Immature natural killer cell (primary cell): ENCODE measurements around the gene GZMH. TPM values are rescaled to one million over a fixed set of nuclear protein-coding genes. Genes with fewer than 3 reads are reported as not detected.

Experiments
- DNase-seq, 3 donors: peaks; one replicate each; pipeline ENCODE4 v3.0.0; 2022; ENCODE audit warnings: mixed read lengths in 1 of 3
- H3K27ac Mint-ChIP-seq, 6 donors: one replicate each; pipeline ENCODE4 v1.8.0; 2020; ENCODE audit warnings: mixed read lengths in 6 of 6, mild to moderate bottlenecking in 5 of 6, inconsistent platforms in 4 of 6, moderate library complexity in 3 of 6
- H3K27me3 Mint-ChIP-seq, 3 donors: one replicate each; pipeline ENCODE4 v1.8.0; 2020 to 2021; ENCODE audit warnings: low read depth in 3 of 3, mild to moderate bottlenecking in 3 of 3, mixed read lengths in 3 of 3, moderate library complexity in 3 of 3, inconsistent platforms in 1 of 3
- H3K36me3 Mint-ChIP-seq, 3 donors: one replicate each; pipeline ENCODE4 v1.8.0; 2020; ENCODE audit warnings: mixed read lengths in 3 of 3, inconsistent platforms in 2 of 3, mild to moderate bottlenecking in 2 of 3
- H3K4me1 Mint-ChIP-seq, 2 donors: one replicate each; pipeline ENCODE4 v1.8.0; 2020; ENCODE audit warnings: inconsistent platforms in 2 of 2, mild to moderate bottlenecking in 2 of 2, mixed read lengths in 2 of 2, moderate library complexity in 1 of 2
- H3K4me3 Mint-ChIP-seq, 5 donors: one replicate each; pipeline ENCODE4 v1.8.0; 2020; ENCODE audit warnings: mild to moderate bottlenecking in 5 of 5, mixed read lengths in 5 of 5, inconsistent platforms in 3 of 5, moderate library complexity in 3 of 5
- H3K9me3 Mint-ChIP-seq, 6 donors: one replicate each; pipeline ENCODE4 v1.8.0; 2020; ENCODE audit warnings: mild to moderate bottlenecking in 6 of 6, mixed read lengths in 6 of 6, inconsistent platforms in 4 of 6, moderate library complexity in 3 of 6
- polyA plus RNA-seq, 3 donors: library from polyadenylated mRNA; unstranded; fragments of 300-500 nt; fragmentation: Illumina TruSeq; gene quantifications; one replicate each; pipeline ENCODE4 v1.2.3, GENCODE V29; 2021

The GZMH gene
- polyA plus RNA-seq, 3 donors from 2014 or later: 981 to 1,459 (median 1,297) TPM

DNA sequence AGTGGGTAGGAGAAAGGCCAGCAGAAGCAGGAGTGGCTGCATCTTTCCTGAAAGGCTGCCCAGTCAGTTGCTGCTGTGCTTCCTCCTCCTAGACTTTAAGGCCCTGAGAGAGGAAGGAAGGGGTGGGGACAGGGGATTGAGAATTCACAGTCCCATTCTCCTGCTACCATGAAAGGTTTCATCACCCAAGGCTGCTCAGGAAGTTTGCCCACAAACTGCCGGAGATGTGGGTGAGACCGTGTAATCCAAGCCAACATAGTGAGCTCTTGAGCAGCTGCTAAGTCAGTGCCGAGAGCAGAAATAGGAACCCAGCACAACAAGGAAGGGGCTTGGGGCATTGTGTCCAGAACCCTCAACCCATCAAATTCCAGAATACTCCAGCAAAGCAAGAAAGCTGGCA, 33.3 kb downstream of the GZMH start, which contains the start of gene CTSG:
CTSG (minus strand) TSS at position 69 of the 400 bp plus-strand sequence; CDS start at position 42, 27 bp downstream.
- Mint-ChIP-seq H3K27me3 (peaks cover 0 to 5% (median 1%) of the 10 kb centered on the region in 3 donors), H3K36me3 (no peaks in the 10 kb centered on the region), H3K27ac (no peak within 1 kb of the TSS), H3K4me1 (peaks cover 3 to 7% of the 10 kb centered on the region in 2 donors), H3K4me3 (no peak within 1 kb of the TSS), H3K9me3 (peaks cover 0 to 4% (median 0%) of the 10 kb centered on the region in 6 donors)
- DNase-seq: no peak

DNA sequence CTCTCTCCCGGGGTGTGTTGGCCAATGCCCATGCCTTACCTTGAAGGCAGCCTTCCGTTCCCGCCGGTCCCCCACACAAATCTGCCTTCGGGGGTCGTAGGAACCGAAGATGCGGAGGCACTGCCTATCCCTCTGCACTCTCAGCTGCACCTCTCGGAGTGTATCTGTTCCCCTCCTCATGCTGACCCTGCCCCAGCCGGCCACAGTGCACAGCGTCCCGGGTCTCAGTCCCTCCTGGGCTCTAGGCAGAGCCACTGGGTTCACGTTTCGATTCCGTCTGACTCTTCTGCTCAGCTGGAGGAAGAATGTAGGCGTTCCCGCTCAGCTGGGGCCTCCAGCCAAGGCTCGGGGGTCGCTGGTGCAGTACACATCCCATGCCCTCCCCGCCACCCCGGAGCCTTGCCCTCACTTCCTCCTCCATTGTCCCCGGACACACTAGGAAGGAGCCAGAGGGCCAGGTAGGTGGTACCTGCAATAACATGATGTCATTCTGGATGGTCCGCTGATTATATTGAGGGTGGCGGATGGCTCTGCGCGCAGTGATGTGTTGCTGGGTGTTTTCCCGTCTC, 35.2 kb downstream of the GZMH start:
- DNase-seq: no peak
- Mint-ChIP-seq H3K4me1 (peaks cover 3 to 7% of the 10 kb centered on the region in 2 donors), H3K36me3 (peaks cover 0 to 7% (median 0%) of the 10 kb centered on the region in 3 donors), H3K27ac (no peak overlapping the region), H3K27me3 (peaks cover 0 to 2% (median 2%) of the 10 kb centered on the region in 3 donors), H3K9me3 (peaks cover 0 to 8% (median 0%) of the 10 kb centered on the region in 6 donors), H3K4me3 (no peak overlapping the region)

DNA sequence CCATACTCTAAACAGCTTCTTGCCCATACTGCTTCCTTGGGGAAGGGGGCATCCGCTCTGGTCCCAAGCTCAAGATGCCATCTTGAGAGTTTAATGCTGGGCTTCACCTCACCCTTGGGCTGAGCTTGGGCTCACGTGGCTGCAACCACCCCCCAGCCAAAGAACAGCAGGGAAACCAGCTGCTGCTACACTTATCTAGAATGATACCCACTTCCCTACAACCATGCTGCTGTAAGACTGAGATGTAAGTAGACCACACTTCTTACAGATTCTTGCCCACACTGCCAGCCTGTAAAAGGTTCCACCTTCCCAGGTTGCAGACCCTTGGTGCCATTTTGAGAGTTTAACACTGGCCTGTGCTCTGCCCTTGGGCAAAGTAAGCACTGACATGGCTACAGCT, 43.2 kb downstream of the GZMH start:
- no peak for DNase-seq
- Mint-ChIP-seq H3K9me3 (peaks cover 9 to 38% (median 15%) of the 10 kb centered on the region in 6 donors), H3K4me3 (peak overlapping the region in 1 of 5 donors; percentile 18), H3K27me3 (peaks cover 1 to 4% (median 3%) of the 10 kb centered on the region in 3 donors), H3K27ac (peak overlapping the region in 4 of 6 donors; percentile 42 to 63 (median 46)), H3K36me3 (peaks cover 11 to 22% (median 17%) of the 10 kb centered on the region in 3 donors), H3K4me1 (peaks cover 10 to 35% of the 10 kb centered on the region in 2 donors)

DNA sequence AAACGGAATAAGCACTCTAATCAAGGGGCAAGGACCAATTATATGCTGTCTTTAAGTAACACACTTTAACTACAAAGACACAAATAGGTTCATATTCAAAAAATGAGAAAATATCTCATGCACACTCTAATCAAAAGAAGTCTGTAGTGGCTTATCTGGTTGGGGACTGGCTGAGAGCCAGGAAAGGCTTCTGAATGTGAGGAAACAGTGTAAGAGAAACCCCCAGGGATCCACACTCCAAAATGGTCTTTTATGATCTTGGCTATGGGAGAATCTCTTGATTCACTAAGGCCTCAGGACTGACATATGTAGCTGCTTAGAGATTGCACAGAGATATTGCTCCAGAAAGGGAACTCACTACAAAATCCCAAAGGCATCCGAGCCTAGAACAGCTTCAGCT, 43.7 kb downstream of the GZMH start:
- H3K27ac Mint-ChIP-seq: peak overlapping the region in 2 of 6 donors; percentile 24 to 63
- H3K27me3 Mint-ChIP-seq: peaks cover 1 to 3% (median 2%) of the 10 kb centered on the region in 3 donors
- H3K36me3 Mint-ChIP-seq: peaks cover 11 to 22% (median 17%) of the 10 kb centered on the region in 3 donors
- H3K4me1 Mint-ChIP-seq: peaks cover 10 to 35% of the 10 kb centered on the region in 2 donors
- H3K9me3 Mint-ChIP-seq: peaks cover 9 to 38% (median 15%) of the 10 kb centered on the region in 6 donors
- DNase-seq: no peak
- H3K4me3 Mint-ChIP-seq: no peak overlapping the region

DNA sequence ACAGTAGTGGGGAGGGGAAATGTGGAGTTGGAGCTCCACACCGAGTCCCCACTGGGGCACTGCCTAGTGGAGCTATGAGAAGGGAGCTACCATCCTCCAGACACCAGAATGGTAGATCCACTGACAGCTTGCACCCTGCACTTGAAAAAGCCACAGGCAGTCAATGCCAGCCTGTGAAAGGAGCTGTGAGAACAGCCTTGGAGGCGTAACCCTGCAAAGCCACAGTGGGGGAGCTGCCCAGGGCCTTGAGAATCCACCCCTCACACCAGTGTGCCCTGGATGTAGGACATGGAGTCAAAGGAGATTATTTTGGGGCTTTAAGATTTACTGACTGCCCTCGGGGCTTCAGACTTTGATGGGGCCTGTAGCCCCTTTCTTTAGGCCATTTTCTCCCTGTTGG, 46.0 kb downstream of the GZMH start:
- peaks cover 8 to 30% (median 15%) of the 10 kb centered on the region in 6 donors for H3K9me3 Mint-ChIP-seq
- peaks cover 9 to 22% (median 11%) of the 10 kb centered on the region in 3 donors for H3K36me3 Mint-ChIP-seq
- H3K27me3 Mint-ChIP-seq: peaks cover 1 to 3% (median 2%) of the 10 kb centered on the region in 3 donors
- peaks cover 10 to 35% of the 10 kb centered on the region in 2 donors for H3K4me1 Mint-ChIP-seq
- H3K27ac Mint-ChIP-seq: no peak overlapping the region
- peak overlapping the region in 1 of 5 donors; percentile 51 for H3K4me3 Mint-ChIP-seq
- DNase-seq: no peak

DNA sequence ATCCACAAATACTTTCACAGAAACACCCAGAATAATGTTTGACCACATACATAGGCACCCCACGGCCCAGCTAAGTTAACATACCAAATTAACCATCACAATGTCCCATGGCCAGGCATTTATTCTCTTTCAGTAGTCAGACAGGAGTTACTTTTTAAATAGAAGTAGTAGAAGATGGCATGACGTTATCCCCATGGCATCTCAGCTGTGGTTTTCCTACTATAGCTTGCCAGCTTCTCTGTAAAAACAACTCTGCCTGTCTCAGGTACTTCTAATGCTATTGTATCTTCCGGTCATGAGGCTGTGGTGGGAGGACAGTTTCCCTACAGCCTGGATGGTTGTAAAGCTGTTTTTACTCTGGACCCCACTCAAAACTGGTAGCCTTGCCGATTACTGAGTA, 52.7 kb downstream of the GZMH start:
- no peaks in the 10 kb centered on the region for H3K36me3 Mint-ChIP-seq
- DNase-seq: no peak
- H3K9me3 Mint-ChIP-seq: peaks cover 0 to 5% (median 0%) of the 10 kb centered on the region in 6 donors
- no peak overlapping the region for H3K4me3 Mint-ChIP-seq
- no peak overlapping the region for H3K27ac Mint-ChIP-seq
- H3K4me1 Mint-ChIP-seq: no peaks in the 10 kb centered on the region
- H3K27me3 Mint-ChIP-seq: peaks cover 0 to 3% (median 0%) of the 10 kb centered on the region in 3 donors

Other genes with a start within 250 kb of the GZMH start
- gene NFATC4, start 241.5 kb downstream of the GZMH start, polyA plus RNA-seq: not detected
- gene NYNRIN, start 210.7 kb downstream of the GZMH start, polyA plus RNA-seq: under 1 TPM in 2 of 3 donors, not detected in 1; 0.18 TPM
- gene CBLN3, start 180.0 kb downstream of the GZMH start, polyA plus RNA-seq: not detected
- gene KHNYN, start 179.7 kb downstream of the GZMH start, polyA plus RNA-seq: 10 to 100 TPM; 12.5 to 28.0 (median 25.6) TPM
- gene SDR39U1, start 166.9 kb downstream of the GZMH start, polyA plus RNA-seq: 10 to 100 TPM; 62.2 to 91.2 (median 82.6) TPM
- gene CMA1, start 101.4 kb downstream of the GZMH start, polyA plus RNA-seq: not detected
- under 1 TPM in 1 of 3 donors, not detected in 2; 0.24 TPM for gene CTSG, start 33.4 kb downstream of the GZMH start, polyA plus RNA-seq
- gene GZMB, start 24.5 kb upstream of the GZMH start, polyA plus RNA-seq: 1,000 to 10,000 TPM; 2,800 to 4,930 (median 2,869) TPM